Measurements from ENCODE around the gene PVR.

- TF ChIP-seq CTCF (IDR thresholded peaks at IDR 0.05) (no peak), POLR2A (IDR thresholded peaks at IDR 0.05) (no peak)
Observed at GRCh38 chr19:44641501-44642265, 2.0 kb upstream of the PVR start.

Measured in adrenal gland (tissue), 5 donors.